Mononuclear cell (primary cell): Measurements from ENCODE around the gene PHACTR4. TPM values are rescaled to one million over a fixed set of nuclear protein-coding genes. Genes with fewer than 3 reads are reported as not detected.
"Not testable (repeated sequence)": the region's sequence is repeated elsewhere in the genome, so short reads cannot be mapped to it uniquely, and the experiment has no call there.

Source experiments
- H3K27me3 ChIP-seq: 2 replicates; pipeline ENCODE4 v1.6.0; 2011; ENCODE audit warnings: low read length, control low read depth; ENCODE audit not compliant: insufficient read depth
- H3K4me1 ChIP-seq: 2 replicates; pipeline ENCODE4 v1.5.1; 2011; ENCODE audit warnings: mild to moderate bottlenecking, low read length, control low read depth; ENCODE audit not compliant: insufficient read depth
- H3K4me3 ChIP-seq: 2 replicates; pipeline ENCODE4 v1.5.1; 2011; ENCODE audit warnings: mild to moderate bottlenecking, low read length, moderate library complexity
- H3K9me3 ChIP-seq: 2 replicates; pipeline ENCODE4 v1.5.1; 2011; ENCODE audit warnings: low read depth, mild to moderate bottlenecking, control low read depth, low read length
- total RNA-seq: library from RNA; depleted of rRNA; stranded (reverse); fragments of >200 nt; gene quantifications from one replicate; pipeline ENCODE4 v1.2.3, GENCODE V29; 2012

Gene PHACTR4
- total RNA-seq, 1 donor = 14.1 TPM

GRCh38 chr1:28358716-28359115 lies 10.8 kb upstream of the PHACTR4 start:
- Histone ChIP-seq H3K27me3 (no peaks in the 10 kb centered on the region), H3K4me1 (peaks cover 6% of the 10 kb centered on the region), H3K9me3 (no peaks in the 10 kb centered on the region)

GRCh38 chr1:28359592-28360239 lies 9.8 kb upstream of the PHACTR4 start:
- Histone ChIP-seq H3K4me3 (no peak overlapping the region), H3K27me3 (no peaks in the 10 kb centered on the region), H3K9me3 (no peaks in the 10 kb centered on the region), H3K4me1 (no peaks in the 10 kb centered on the region)

More at GRCh38 chr1:28358716-28359115, 10.8 kb upstream of the PHACTR4 start:
- no peak overlapping the region for H3K4me3 ChIP-seq

DNA sequence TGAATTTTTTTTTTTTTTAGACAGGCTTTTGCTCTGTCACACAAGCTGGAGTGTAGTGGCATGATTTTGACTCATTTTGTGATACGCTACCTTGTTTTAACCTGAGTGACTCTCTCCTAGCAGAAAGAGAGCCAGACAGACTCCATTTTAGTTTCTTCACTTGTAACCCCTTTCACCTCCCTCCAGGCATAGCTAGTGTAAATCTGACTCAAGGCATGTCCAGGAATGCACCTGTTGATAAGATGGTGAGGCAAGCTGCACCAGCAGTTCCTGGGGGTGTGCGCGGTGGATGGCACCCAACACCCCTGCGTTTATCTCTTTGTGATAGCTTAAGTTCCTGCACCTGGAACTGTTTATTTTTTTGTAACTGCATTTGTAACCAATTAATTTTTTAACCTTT lies 4.7 kb upstream of the PHACTR4 start:
- peaks cover 6% of the 10 kb centered on the region for H3K4me1 ChIP-seq
- no peaks in the 10 kb centered on the region for H3K27me3 ChIP-seq
- H3K9me3 ChIP-seq = no peaks in the 10 kb centered on the region
- H3K4me3 ChIP-seq = no peak overlapping the region

DNA sequence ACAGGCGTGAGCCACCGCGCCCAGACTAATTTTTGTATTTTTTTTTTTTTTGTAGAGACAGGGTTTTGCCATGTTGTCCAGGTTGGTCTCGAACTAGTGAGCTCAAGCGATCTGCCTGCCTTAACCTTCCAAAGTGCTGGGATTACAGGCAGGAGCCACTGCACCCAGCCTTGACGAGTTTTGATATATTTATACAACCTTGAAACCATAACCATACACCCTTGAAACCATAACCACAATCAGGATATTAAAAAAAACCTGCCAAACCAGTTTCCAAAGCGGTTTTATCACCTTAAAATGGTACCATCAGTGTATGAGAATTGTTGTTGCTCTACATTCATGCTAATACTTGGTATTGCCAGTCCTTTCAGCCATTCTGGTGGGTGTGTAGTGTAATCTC lies 3.7 kb upstream of the PHACTR4 start:
- no peaks in the 10 kb centered on the region for H3K9me3 ChIP-seq

DNA sequence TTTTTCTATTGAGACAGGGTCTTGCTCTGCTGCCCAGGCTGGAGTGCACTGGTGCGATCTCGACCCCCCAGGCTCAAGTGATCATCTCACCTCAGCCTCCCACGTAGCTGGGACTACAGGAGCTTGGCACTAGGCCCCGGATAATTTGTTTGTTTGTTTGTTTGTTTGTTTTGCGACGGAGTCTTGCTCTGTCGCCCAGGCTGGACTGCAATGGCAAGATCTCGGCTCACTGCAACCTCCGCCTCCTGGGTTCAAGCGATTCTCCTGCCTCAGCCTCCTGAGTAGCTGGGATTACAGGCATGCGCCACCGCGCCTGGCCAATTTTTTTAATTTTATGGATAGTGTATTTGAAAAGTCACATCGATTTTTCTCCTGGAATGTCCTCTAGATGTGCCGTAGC lies 932 bp upstream of the PHACTR4 start:
- not testable (repeated sequence) for H3K4me3 ChIP-seq, H3K9me3 ChIP-seq, H3K27me3 ChIP-seq
- H3K4me1 ChIP-seq = peaks cover 19% of the 10 kb centered on the region

More for the DNA sequence above, 3.7 kb upstream of the PHACTR4 start:
- Histone ChIP-seq H3K27me3 (no peaks in the 10 kb centered on the region), H3K4me3 (no peak overlapping the region), H3K4me1 (peaks cover 12% of the 10 kb centered on the region)

DNA sequence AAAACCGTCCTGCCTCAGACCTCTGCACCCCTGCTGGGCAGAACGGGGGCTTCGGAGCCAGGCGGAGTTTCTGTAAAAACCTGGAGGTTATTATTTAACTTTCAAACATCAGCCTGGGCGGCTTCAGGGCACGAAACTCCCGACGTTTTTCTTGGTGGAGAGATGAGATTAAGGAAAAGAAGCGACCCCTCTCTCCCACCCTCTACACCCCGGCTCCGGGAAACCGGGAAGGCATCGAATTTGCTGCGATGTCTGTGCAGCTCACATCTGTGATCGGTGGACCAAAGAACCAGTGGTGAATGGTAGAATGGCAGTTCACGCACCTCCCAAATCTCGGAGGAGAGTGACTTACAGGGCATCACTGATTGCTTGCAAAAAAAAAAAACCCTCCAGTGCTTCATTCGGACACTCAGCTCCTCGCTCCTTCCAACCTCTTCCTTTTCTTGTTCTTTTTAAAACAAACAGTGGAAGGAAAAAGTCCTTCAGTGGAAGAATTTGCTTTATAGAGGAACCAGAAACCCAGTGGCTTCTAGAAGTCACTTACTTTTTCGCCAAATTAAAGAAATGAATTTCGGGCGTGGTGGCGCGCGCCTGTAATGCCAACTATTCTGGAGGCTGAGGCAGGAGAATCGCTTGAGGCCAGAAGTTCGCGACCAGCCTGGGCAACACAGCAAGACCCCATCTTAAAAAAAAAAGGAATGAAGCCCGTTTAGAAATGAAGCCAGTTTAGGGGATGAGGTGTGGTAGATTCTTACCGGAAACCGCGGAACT lies 884 bp downstream of the PHACTR4 start:
- H3K4me3 ChIP-seq = peak overlapping the region; percentile 82
- H3K4me1 ChIP-seq = peaks cover 19% of the 10 kb centered on the region
- no peaks in the 10 kb centered on the region for H3K9me3 ChIP-seq
- H3K27me3 ChIP-seq = no peaks in the 10 kb centered on the region

GRCh38 chr1:28371010-28371377 lies 1.5 kb downstream of the PHACTR4 start:
- Histone ChIP-seq H3K4me1 (peaks cover 19% of the 10 kb centered on the region), H3K4me3 (no peak overlapping the region), H3K9me3 (no peaks in the 10 kb centered on the region), H3K27me3 (no peaks in the 10 kb centered on the region)

DNA sequence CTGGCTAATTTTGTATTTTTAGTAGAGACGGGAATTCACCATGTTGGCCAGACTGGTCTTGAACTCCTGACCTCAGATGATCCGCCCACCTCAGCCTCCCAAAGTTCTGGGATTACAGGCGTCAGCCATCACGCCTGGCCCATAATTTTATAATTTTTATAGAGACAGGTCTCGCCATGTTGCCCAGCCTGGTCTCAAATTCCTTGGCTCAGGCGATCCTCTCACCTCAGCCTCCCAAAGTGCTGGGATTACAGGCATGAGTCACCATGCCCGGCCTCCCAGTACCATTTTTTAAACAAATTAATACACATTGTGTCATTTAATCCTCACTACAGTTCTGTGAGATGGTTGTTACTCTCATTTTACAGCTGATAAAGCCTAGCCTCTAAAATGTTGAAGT lies 3.9 kb downstream of the PHACTR4 start:
- H3K4me1 ChIP-seq = peaks cover 20% of the 10 kb centered on the region
- H3K27me3 ChIP-seq, H3K4me3 ChIP-seq, H3K9me3 ChIP-seq: not testable (repeated sequence)

- no peaks in the 10 kb centered on the region for H3K9me3 ChIP-seq
- peaks cover 22% of the 10 kb centered on the region for H3K4me1 ChIP-seq
- H3K4me3 ChIP-seq = no peak overlapping the region
- H3K27me3 ChIP-seq = no peaks in the 10 kb centered on the region
Observed at GRCh38 chr1:28374297-28374696, 4.8 kb downstream of the PHACTR4 start.

GRCh38 chr1:28375598-28375997 lies 6.1 kb downstream of the PHACTR4 start:
- not testable (repeated sequence) for H3K4me3 ChIP-seq, H3K27me3 ChIP-seq, H3K9me3 ChIP-seq
- H3K4me1 ChIP-seq = peaks cover 18% of the 10 kb centered on the region

- H3K4me3 ChIP-seq, H3K27me3 ChIP-seq, H3K9me3 ChIP-seq: not testable (repeated sequence)
- peaks cover 13% of the 10 kb centered on the region for H3K4me1 ChIP-seq
Observed at GRCh38 chr1:28376195-28376594, 6.7 kb downstream of the PHACTR4 start.

DNA sequence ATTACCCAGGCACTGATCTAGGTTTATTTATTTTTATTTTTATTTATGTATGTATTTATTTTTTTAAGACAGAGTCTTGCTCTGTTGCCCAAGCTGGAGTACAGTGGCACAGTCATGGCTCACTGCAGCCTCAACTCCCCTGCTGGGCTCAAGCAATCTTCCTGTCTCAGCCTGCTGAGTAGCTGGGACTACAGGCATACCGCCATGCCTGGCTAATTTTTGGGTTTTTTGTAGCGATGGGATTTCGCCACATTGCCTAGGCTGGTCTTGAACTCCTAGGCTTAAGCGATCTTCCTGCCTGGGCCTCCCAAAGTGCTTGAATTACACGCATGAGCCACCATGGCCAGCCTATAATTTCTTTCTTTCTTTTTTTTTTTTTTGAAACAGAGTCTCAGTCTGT lies 9.4 kb downstream of the PHACTR4 start:
- Histone ChIP-seq H3K4me3 (no peak overlapping the region), H3K9me3 (no peaks in the 10 kb centered on the region), H3K27me3 (no peaks in the 10 kb centered on the region), H3K4me1 (peaks cover 8% of the 10 kb centered on the region)

GRCh38 chr1:28380394-28380793 lies 10.9 kb downstream of the PHACTR4 start:
- H3K9me3 ChIP-seq = no peaks in the 10 kb centered on the region
- H3K4me3 ChIP-seq = no peak overlapping the region
- peaks cover 8% of the 10 kb centered on the region for H3K4me1 ChIP-seq
- no peaks in the 10 kb centered on the region for H3K27me3 ChIP-seq

DNA sequence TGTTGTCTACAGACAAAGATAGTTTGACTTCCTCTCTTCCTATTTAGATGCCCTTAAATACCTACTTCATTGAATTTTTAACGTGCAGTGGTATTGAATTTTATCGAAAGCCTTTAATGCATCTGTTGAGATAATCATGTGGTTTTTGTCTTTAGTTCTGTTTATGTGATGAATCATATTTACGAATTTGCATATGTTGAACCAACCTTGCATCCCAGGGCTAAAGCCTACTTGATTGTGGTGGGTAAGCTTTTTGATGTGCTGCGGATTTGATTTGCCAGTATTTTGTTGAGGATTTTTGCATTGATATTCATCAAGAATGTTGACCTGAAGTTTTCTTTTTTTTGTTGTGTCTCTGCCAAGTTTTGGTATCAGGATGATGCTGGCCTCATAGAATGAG lies 14.2 kb downstream of the PHACTR4 start:
- not testable (repeated sequence) for H3K4me1 ChIP-seq, H3K27me3 ChIP-seq, H3K9me3 ChIP-seq, H3K4me3 ChIP-seq

- H3K4me3 ChIP-seq = no peak overlapping the region
- peaks cover 6% of the 10 kb centered on the region for H3K4me1 ChIP-seq
- no peaks in the 10 kb centered on the region for H3K27me3 ChIP-seq
- no peaks in the 10 kb centered on the region for H3K9me3 ChIP-seq
Observed at GRCh38 chr1:28392027-28392652, 22.6 kb downstream of the PHACTR4 start.
